RWPE1 (cell line): ENCODE results near the gene RIC1.
"Not testable (repeated sequence)": the region's sequence is repeated elsewhere in the genome, so short reads cannot be mapped to it uniquely, and the experiment has no call there.

ENCODE experiments used
- CTCF ChIA-PET: fragments of 350-600 bp; sonication (Branson Sonifier 250); formaldehyde crosslinking; extraction: SDS; loops from one replicate; lab custom pipeline; 2021; lab: Yijun Ruan, JAX
- POLR2A ChIA-PET: fragments of 400-600 bp; formaldehyde crosslinking; extraction: SDS; loops from one replicate; lab custom pipeline; 2020; ENCODE audit warnings: antibody characterized with exemption; ENCODE audit not compliant: low non-redundant PET; lab: Yijun Ruan, JAX
- DNase-seq: peaks from one replicate; pipeline ENCODE4 v3.0.0; 2012; ENCODE audit warnings: low spot score
- H3K27ac ChIP-seq: fragments of 450-650 bp; 2 replicates; pipeline ENCODE4 v1.5.1; 2017
- TF ChIP-seq, protein P1 (sequence below): fragments of 450-650 bp; conservative IDR thresholded peaks from 2 replicates; pipeline ENCODE4 v1.5.1; 2017; ENCODE audit warnings: low read depth, mild to moderate bottlenecking

The RIC1 gene

DNA sequence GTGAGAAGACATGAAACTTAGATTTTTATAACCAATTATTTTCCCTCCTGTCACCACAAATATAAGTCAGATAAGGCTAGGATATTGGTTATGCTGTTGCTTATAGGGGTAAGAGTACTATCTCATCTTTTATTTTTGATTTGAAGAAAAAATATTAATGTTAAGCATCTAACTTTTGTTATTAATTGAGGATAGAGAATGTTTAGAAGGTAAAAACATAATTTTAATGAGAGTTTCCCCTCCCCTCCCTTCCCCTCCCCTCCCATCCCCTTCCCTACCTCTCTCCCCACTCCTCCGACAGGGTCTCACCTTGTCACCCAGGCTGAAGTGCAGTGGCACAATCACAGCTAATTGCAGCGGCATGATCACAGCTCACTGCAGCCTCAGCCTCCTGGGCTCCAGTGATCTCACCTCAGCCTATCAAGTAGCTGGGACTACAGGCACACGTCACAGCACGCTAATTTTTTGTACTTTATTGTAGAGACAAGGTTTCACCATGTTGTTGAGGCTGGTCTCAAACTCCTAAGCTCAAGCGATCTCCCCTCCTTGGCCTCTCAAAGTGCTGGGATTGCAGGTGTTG lies 86.7 kb downstream of the RIC1 start:
- no peak for DNase-seq
- ChIA-PET POLR2A (no interaction called here), CTCF (no interaction called here)
- TF ChIP-seq, protein P1, sequence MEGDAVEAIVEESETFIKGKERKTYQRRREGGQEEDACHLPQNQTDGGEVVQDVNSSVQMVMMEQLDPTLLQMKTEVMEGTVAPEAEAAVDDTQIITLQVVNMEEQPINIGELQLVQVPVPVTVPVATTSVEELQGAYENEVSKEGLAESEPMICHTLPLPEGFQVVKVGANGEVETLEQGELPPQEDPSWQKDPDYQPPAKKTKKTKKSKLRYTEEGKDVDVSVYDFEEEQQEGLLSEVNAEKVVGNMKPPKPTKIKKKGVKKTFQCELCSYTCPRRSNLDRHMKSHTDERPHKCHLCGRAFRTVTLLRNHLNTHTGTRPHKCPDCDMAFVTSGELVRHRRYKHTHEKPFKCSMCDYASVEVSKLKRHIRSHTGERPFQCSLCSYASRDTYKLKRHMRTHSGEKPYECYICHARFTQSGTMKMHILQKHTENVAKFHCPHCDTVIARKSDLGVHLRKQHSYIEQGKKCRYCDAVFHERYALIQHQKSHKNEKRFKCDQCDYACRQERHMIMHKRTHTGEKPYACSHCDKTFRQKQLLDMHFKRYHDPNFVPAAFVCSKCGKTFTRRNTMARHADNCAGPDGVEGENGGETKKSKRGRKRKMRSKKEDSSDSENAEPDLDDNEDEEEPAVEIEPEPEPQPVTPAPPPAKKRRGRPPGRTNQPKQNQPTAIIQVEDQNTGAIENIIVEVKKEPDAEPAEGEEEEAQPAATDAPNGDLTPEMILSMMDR = no peak
- no peak overlapping the region for H3K27ac ChIP-seq

- DNase-seq, H3K27ac ChIP-seq, CTCF ChIA-PET, POLR2A ChIA-PET: not testable (repeated sequence)
Measured at GRCh38 chr9:5717434-5717833, 88.5 kb downstream of the RIC1 start.

GRCh38 chr9:5718296-5719032 lies 89.6 kb downstream of the RIC1 start:
- H3K27ac ChIP-seq = no peak overlapping the region
- TF ChIP-seq, protein P1 = no peak
- ChIA-PET POLR2A (no interaction called here), CTCF (no interaction called here)
- DNase-seq = no peak

DNA sequence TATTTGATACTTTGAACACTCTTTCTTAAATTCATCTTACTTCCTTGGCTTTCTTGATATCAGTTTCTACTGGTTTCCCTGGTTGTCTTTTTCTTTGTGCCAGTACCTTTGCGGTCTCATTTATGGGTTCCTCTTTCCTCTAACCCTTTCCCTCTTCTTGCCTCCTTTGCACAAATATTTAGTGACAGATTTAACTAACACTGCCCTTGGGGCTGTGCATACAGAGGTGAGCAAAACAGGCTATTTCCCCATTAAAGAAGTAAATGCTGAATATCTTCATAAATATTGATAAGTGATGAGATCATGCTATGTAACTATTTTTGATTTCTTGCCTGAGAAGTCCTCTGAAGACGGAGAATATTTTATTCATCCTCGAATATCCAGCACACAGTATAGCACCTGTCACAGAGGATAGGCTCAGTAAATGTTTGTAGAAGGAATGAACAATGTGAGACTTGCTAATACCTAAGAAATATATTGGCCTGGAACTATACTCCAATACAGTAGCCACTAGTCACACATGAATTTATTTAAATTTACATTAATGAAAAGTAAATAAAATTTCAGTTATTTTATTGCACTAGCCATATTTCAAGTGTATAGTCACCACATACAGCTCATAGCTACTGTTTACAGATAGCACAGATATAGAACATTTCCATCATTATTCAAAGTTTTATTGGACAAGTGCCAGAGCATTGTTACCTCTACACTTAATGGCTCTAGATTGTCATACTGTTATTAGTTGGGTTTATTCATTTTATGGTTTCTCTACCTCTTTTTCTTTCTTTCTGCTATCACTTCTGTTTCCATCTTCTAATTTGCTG lies 90.4 kb downstream of the RIC1 start:
- DNase-seq = no peak
- TF ChIP-seq, protein P1 = no peak
- ChIA-PET CTCF (no interaction called here), POLR2A (no interaction called here)
- no peak overlapping the region for H3K27ac ChIP-seq

GRCh38 chr9:5720151-5720550 lies 91.2 kb downstream of the RIC1 start:
- no peak overlapping the region for H3K27ac ChIP-seq
- no peak for DNase-seq
- CTCF ChIA-PET = no interaction called here
- TF ChIP-seq, protein P1 = no peak
- POLR2A ChIA-PET = no interaction called here

- TF ChIP-seq, protein P1 = no peak
- no peak overlapping the region for H3K27ac ChIP-seq
- ChIA-PET CTCF (no interaction called here), POLR2A (no interaction called here)
- DNase-seq = no peak
Measured at GRCh38 chr9:5721279-5722087, 92.6 kb downstream of the RIC1 start.

GRCh38 chr9:5722679-5723078 lies 93.8 kb downstream of the RIC1 start:
- CTCF ChIA-PET, POLR2A ChIA-PET, H3K27ac ChIP-seq, DNase-seq: not testable (repeated sequence)
